Measurements from ENCODE around the gene COL4A6. TPM values are rescaled to one million over a fixed set of nuclear protein-coding genes. Genes with fewer than 3 reads are reported as not detected.

Gene COL4A6
- total RNA-seq, 1 donor from 2014 or later = 99.4 TPM

GRCh38 chrX:108464604-108465003 is 26.4 kb upstream of the COL4A6 start:
- H3K36me3 Mint-ChIP-seq = peaks cover 12% of the 10 kb centered on the region
- H3K4me3 Mint-ChIP-seq = no peak overlapping the region
- DNase-seq (ENCODE audit: low spot score in 2 of 2, unreplicated experiment in 2 of 2) = no peak
- peaks cover 29% of the 10 kb centered on the region for H3K4me1 Mint-ChIP-seq
- H3K27me3 Mint-ChIP-seq (ENCODE audit: low read depth) = no peaks in the 10 kb centered on the region
- peaks cover 6% of the 10 kb centered on the region for H3K9me3 Mint-ChIP-seq
- TF ChIP-seq CTCF (IDR thresholded peaks at IDR 0.05; ENCODE audit: unreplicated experiment) = no peak
- peak overlapping the region; percentile 88 for H3K27ac Mint-ChIP-seq

- Mint-ChIP-seq H3K9me3 (peaks cover 13% of the 10 kb centered on the region), H3K27ac (no peak overlapping the region), H3K36me3 (peaks cover 25% of the 10 kb centered on the region), H3K4me3 (no peak overlapping the region), H3K27me3 (ENCODE audit: low read depth) (no peaks in the 10 kb centered on the region), H3K4me1 (peaks cover 5% of the 10 kb centered on the region)
- no peak for TF ChIP-seq CTCF (IDR thresholded peaks at IDR 0.05; ENCODE audit: unreplicated experiment)
- no peak for DNase-seq (ENCODE audit: low spot score in 2 of 2, unreplicated experiment in 2 of 2)
Observed at GRCh38 chrX:108456971-108457477, 18.8 kb upstream of the COL4A6 start.

GRCh38 chrX:108453841-108454240 is 15.6 kb upstream of the COL4A6 start:
- H3K9me3 Mint-ChIP-seq = peaks cover 19% of the 10 kb centered on the region
- TF ChIP-seq CTCF (IDR thresholded peaks at IDR 0.05; ENCODE audit: unreplicated experiment) = no peak
- no peak overlapping the region for H3K27ac Mint-ChIP-seq
- H3K36me3 Mint-ChIP-seq = peaks cover 32% of the 10 kb centered on the region
- H3K27me3 Mint-ChIP-seq (ENCODE audit: low read depth) = no peaks in the 10 kb centered on the region
- DNase-seq (ENCODE audit: low spot score in 2 of 2, unreplicated experiment in 2 of 2) = no peak
- H3K4me1 Mint-ChIP-seq = no peaks in the 10 kb centered on the region
- H3K4me3 Mint-ChIP-seq = no peak overlapping the region

GRCh38 chrX:108447303-108447702 is 9.1 kb upstream of the COL4A6 start:
- TF ChIP-seq CTCF (IDR thresholded peaks at IDR 0.05; ENCODE audit: unreplicated experiment) = no peak
- Mint-ChIP-seq H3K27me3 (ENCODE audit: low read depth) (no peaks in the 10 kb centered on the region), H3K9me3 (peaks cover 22% of the 10 kb centered on the region), H3K4me1 (peaks cover 22% of the 10 kb centered on the region), H3K4me3 (no peak overlapping the region), H3K27ac (no peak overlapping the region), H3K36me3 (peaks cover 28% of the 10 kb centered on the region)
- DNase-seq (ENCODE audit: low spot score in 2 of 2, unreplicated experiment in 2 of 2) = no peak

GRCh38 chrX:108442901-108443464 is 4.8 kb upstream of the COL4A6 start:
- H3K9me3 Mint-ChIP-seq = peaks cover 10% of the 10 kb centered on the region
- peaks cover 45% of the 10 kb centered on the region for H3K4me1 Mint-ChIP-seq
- no peak for DNase-seq (ENCODE audit: low spot score in 2 of 2, unreplicated experiment in 2 of 2)
- no peaks in the 10 kb centered on the region for H3K27me3 Mint-ChIP-seq (ENCODE audit: low read depth)
- H3K36me3 Mint-ChIP-seq = peaks cover 14% of the 10 kb centered on the region
- TF ChIP-seq CTCF (IDR thresholded peaks at IDR 0.05; ENCODE audit: unreplicated experiment) = no peak
- peak overlapping the region; percentile 57 for H3K27ac Mint-ChIP-seq
- peak overlapping the region; percentile 98 for H3K4me3 Mint-ChIP-seq
